Activated naive CD8-positive, alpha-beta T cell treated with anti-CD3 and anti-CD28 coated beads, Interleukin-2, amount 50 U/mL, for 16 hours (primary cell): ENCODE results near the gene KIAA1217.
"Not testable (repeated sequence)": the region's sequence is repeated elsewhere in the genome, so short reads cannot be mapped to it uniquely, and the experiment has no call there.

Experiments used
- DNase-seq: peaks from one replicate; pipeline ENCODE4 v3.0.0-alpha.2; 2020; ENCODE audit warnings: low read depth, low spot score

KIAA1217 gene

DNA sequence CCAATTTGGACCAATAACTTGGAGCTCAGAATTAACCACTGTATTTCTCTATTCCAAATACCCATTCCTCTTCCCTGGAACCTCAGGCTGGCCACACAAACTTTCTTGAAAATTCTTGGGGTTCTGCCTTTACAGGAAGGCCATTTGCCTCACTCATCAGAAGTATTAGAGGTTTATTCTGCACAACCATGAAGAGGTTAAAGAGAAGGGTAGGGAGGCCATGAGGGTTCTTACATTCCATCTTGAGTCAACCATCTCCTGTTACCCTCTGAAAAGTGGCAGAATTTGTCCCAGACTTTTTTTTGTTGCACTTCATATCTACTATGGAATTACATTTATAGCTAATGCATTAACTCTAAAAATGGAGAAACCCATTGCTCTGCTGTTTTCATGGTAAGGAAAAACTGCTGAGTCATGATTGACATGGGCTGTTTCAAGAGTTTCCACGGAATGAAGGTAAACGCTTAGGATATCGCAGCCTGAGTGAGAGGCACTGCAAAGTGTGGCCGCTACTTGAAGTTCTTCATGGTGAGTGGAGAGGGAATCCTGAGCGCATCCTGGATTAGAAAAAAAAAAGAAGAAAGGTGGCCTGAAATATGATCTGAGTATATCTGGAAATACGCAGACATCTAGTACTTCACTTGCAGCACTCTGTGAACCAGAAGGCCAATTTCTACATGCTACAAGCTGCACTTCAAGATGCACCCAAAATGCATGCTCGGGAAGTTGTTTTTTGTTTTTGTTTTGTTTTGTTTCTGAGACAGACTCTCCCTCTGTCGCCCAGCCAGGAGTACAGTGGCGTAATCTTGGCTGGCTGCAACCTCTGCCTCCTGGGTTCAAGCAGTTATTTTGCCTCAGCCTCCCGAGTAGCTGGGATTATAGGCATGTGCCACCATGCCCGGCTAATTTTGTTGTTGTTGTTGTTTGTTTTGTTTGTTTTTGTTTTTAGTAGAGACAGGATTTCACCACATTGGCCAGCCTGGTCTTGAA is 83.7 kb downstream of the KIAA1217 start:
- DNase-seq, result no peak

DNA sequence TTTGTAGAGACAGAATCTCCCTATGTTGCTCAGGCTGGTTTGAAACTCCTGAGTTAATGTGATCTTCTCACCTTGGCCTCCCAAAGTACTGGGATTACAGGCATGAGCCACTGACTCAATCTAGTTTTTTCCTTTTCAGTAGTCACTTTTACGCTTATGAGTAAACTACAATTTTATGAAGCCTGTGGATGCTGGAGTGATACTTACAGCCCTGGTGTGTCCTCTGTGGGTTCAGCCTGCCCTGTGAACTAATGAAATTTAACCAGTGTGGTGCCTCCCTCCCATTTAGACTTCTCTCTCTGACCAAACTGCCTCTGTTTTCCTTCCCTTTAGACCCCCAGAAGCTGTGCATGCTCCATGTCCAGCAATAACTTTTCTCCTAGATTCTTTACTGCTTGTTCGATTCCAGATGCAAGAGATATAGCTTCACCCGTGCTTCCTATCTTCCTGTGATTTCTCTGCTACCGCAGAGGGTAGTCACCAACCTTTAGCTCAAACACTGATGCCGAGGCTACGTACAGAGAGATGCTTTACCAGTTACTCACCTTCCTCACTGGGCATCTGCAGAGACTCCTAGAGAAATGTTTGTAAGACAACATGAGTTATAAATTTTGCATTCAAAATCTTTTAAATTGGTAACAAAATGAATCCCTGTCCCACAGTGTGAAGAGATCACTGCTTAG is 90.8 kb downstream of the KIAA1217 start:
- no peak for DNase-seq

DNA sequence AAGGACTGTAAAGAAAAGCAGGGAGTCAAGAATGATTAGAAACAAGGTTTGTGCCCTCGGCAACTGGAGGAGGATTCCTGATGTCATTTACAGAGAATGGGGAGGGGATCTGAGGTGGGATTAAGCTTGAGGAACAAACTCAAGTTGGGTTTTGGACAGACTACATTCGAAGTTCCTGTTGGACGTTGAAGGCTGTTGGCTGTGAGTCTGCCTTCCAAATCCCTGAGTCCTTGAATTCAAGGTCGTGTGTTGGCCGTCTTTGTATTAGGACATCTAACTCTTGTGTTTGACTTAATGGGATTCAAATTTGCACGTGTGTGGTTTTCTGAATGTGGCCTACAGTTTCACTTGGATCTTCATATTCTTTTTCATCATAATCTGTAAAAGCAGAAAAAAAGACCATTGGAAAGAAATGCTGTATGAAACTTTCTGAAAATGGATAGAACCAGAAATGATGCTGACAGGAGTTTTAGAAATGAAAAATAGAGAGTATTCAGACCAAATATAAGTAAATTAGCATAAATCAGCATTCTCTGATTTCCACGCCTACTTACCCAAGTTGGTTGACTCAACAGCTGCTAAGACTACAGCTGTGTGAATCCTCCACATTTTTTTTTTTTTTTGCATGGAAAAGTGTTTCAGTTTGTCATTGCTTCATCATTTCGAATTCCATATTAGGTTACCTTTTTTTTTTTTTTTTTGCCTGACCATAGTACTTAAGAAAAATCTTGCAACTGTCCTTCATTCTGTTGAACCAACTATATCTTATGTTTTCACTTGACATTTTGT is 94.8 kb downstream of the KIAA1217 start:
- no peak for DNase-seq

DNA sequence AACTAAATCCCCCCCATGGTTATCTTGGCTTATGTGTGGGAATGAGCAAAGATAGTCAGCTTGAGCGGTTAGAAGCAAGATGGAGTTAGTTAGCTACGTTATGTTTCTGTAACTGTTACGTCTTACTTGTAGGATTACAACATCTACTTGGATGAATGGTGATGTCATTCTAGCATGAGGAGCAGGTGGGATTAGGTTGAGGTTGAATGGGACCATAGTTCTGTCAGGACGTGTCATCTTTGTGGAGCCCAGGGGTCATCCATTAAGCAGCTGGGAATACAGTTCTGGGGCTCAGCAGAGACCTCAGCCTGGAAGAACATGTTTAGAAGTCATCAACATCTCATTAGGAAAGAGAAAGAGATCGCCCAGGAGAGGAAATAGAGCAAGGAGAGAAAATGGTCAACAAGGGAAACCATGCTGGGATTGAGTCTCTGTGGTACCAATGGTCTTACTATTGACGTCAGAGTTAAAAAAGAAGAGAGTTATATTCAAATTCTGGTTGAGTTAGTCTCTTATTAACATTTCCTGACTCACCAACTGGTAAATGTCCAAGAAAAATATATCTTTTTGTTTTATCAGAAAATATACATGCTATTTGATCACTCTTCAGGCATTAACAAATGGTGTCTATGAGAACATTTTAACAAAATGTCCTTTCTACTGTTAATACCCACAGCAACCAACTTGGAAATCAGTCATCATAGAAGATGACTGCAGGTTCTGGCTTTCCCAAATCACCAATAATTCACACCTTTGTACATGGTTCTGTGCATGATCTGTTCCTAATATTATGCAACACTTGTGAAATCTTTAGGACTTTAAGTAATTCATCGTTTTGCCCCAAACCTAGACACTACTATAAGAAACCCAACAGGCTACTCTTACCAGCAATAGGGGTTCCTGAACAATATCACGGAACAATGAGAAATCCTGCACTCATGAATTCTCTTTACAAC is 96.9 kb downstream of the KIAA1217 start:
- no peak for DNase-seq

DNA sequence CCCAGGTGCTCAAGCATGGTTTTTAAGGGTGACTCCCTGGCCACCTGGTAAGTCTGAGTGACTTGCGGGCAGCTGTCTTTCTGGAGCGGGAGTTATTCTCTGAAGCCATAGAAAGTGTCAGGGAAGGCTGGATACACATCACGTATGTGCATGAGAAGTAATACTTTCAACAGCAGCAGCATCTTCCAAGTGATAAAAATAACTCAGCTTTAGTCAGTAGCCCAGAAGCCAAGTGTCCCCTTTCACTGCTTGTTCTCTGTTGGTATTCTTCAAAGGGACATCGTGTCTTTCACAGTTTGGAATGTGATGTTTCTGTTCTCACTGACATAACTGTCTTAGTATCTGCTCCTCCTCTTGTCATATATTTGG is 97.6 kb downstream of the KIAA1217 start:
- no peak for DNase-seq

DNA sequence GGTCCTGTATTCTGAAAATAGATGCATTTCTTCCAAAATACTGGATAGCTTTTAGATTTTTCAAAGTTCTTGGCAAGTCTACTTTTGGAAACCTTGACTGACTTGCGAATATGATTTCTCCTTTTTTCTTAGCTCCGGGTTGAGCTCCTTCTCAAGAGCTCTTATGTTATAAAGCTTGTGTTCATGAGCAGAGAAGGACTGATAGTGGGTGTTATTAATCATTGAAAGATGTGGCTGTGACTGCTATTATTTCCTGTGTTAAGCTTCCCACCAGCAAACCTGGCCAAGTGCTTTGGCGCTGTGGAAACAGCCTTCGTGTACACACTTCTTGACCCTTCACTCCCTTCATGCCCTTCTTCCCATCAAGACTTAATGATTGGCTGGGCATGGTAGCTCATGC is 98.2 kb downstream of the KIAA1217 start:
- DNase-seq, result no peak

DNA sequence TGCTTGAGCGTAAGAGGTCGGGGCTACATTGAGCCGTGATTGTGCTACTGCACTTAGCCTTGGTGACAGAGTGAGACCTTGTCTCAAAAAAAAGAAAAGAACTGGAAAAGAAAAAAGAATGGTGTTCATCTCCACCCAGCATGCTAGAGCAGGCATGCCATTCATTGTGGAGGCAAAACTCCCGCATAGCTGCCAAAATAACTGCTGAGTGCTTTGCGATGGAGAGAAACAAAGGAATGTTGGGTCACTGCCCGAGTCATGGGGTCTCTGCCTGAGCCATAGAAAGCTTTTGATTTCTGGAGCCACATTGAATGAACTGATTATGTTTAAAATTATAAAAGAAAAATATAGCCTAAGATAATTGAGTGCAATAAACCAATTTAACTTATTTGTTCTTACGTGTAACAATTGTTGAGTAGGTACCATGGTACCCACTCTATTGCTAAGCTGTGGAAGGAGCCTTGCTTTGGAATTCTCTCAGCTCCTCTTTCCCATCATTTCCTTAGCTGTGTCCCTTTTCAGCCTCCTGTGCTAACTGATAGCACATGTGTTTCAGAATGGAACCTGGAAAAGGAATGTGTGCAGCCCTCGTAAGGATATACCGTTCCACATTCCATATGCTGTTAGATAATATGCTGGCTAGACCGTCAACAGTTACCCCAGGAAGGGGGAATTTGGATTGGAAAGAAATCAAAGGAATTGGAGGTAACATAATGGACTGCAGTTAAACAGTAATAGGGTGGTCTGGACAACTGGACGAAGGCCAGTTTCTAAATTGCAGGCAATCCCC is 99.0 kb downstream of the KIAA1217 start:
- DNase-seq, result no peak

DNA sequence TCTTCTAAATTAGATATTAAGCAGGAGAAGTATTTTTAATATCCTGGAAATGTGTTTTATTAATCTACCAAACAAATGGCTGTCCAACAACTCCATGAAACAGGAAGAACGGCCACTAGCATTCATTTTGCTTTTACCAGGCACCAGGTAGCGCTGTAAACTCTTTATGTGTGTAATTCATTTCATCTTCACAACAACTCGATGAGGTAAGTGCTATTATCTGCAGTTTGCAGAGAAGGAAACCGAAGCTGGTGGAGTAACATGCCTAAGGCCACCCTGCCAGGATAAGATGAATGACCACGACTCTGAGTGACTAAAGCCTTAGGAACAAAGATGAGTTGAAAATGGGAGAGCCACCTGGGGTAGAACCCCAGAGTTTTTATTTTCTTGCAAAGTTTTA is 101.2 kb downstream of the KIAA1217 start:
- no peak for DNase-seq

DNA sequence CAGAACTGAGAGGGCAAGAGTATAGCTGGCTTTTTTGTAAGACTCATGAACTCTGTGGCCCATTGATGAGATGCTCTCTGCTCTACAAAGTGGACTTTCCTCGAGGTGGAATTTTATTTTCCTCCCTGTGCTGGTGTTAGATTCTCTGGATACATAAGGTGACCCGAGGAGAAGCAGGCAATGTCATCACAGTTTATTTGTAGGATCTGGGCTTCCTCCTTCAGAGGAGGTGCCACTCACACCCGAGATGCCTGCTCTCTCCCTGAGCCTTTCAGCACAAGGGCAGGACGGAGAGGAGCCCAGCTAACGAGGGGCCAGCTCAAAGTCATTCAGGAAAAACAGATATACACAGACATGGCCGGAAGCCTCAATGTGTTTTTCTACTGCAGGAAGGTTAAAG is 103.0 kb downstream of the KIAA1217 start:
- DNase-seq, result no peak

DNA sequence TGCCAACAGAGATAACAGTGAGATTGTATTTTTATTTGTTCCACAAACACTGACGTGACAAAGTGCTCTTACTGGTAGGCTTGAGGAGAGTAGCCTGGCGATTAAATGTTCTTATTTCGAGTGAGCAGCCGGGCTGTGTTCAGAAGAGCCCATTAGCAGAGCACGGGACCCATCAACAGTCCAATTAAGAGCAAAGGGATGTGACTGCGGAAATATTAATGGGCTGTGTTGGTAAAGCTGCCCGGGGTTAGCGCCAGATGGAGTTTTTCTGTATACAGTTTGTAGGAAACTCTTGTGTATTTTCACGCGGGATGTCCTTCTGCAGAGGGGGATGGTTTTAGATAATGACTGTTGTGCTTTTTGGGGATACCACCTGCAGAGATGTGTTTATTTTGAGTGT is 104.3 kb downstream of the KIAA1217 start:
- no peak for DNase-seq

DNA sequence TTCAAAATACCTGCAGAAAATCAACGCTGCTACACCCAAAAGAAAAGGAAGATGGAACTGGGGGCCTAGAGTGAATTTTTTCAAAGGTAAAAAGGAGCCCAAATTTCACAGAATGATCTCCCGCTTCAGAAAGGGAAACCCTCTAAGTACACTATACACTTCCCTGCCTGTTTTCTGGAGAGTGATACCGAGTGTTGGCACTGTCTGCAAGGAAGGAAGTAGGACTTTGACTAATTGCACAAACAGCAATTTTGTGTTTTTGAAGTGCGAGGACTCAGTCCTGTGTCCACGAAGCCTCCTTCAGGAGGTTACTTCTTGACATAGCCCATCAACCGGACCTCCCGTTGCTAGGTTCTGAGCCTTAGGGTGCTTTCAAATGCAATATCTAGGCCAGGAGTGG is 106.3 kb downstream of the KIAA1217 start:
- DNase-seq, result no peak

DNA sequence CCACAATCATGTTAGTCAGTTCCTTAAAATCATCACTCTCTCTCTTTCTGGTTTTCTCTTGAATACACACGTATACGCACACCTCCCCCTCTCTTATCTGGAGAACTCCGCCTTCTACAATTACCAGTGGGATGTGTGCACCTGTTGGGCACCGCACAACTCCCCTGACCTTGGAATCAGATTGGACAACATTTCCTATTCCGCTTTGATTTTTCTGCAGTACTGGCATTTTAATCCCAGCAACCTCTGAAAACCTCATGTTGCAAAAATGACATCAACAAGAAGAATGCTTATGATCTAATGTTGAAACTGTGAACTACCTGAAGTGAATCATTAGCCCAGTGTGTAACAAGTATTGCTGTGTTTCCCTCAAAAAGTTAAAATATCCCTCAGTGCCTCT is 109.6 kb downstream of the KIAA1217 start:
- no peak for DNase-seq

DNA sequence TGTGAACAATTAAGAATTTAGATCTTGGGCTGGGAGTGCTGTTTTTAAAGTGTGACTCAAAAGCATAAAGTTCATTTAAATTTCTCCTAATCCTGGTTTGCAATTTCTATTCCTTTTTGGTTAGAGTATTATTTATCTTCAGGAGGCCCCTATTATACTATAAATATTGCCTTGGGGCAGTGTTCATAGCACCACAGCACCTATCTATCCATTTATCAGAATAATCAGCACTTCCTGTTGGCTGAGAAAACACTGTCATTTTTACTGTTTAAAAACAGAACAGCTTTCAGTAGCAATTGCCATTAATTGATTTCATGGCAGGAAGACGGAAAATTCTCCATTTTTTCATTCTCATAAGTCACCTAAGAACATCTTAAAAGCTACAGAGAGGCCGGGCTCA is 111.4 kb downstream of the KIAA1217 start:
- no peak for DNase-seq

DNA sequence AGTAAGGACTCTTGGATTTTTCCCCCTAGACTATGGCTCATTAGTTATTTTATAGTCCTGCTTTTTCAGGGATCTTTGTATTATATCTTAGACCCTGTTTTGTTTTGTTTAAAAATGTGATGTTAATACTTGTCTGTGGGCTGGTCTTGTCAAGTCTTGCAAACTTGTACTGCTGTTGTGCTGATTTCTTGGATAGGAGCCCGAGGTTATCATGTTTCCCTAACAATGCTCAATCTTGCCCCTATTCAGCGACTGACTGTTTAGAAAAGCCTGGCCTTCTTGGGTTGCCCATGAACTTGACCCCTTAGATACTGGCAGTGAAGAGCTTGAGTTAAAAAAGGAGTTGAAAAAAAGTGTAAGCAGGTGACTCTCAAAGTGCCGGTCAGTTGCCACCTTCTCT is 115.7 kb downstream of the KIAA1217 start:
- DNase-seq, result no peak

DNA sequence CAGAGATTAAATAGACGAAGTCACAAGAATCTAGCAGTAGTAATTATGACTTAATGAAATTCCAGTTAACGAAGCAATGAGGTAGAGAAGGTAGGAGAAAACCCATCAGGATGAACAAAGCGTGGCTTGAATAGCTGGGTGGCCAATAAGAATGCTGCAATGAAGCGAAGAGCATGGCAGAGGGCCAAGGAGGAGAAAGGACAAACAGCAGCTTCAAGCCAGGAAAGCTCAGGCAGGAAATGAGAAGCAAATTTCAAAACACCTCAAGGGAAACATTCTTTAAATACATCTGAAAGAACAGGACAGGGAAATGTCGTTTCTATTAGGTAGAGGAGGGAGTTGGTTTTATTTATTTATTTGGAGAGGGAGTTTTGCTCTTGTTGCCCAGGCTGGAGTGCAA is 122.5 kb downstream of the KIAA1217 start:
- no peak for DNase-seq

DNA sequence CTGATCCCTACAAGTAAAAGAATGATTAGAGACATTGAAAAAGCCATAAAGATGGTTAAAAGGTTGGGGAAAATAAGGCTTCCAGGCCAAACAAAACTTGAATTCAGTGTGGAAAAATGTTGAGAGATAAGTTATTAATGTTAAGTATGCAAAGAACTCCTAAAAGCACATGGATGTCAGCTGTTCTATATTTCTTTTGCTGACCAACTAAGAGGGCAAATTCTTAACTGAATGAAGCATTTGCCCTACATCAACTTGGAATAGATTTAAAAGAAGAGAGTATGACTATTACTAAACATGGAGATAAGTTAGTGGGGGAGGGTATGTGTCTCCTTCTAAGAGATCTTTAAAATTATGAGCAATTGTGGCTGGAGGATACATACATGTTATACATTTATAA is 124.8 kb downstream of the KIAA1217 start:
- no peak for DNase-seq

DNA sequence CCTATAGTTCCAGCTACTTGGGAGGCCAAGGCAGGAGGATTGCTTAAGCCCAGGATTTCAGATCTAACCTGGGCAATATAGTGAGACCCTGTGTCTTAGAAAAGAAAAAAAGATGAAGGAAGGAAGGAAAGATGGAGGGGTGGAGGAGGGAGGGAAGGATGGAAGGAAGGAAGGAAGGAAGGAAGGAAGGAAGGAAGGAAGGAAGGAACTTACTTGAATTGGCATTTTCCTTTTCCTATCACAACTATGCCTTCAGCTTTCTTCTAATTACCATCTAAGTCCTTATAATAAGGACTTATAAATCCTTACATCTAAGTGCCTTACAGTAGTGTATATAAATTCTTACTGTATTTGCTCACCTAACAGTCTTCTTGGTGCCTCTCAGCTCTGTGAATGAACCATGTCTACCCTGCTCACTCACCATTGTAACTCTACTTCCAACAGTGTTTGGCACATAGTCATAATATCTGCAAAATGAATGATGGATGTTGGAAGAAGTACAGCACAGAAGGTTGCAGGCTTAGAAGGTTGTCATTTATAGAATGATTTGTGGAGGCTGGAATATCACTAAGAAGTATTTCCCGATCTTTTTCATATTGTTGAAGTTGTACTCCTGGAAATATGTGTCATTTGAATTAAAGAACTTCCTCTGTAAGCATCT is 125.5 kb downstream of the KIAA1217 start:
- no peak for DNase-seq

DNA sequence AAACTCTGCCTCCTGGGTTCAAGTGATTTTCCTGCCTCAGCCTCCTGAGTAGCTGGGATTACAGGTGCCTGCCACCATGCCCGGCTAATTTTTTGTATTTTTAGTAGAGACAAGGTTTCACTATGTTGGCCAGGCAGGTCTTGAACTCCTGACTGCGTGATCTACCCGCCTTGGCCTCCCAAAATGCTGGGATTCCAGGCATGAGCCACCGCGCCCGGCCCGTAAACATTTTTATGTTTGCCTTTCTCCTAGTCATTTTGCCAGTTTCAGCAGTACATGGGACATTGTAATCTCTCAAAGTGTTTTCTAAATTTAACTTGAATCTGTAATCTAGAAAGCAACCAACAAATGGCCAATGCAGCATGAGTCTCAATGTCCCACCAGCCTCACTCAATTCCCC is 128.8 kb downstream of the KIAA1217 start:
- DNase-seq, result not testable (repeated sequence)

DNA sequence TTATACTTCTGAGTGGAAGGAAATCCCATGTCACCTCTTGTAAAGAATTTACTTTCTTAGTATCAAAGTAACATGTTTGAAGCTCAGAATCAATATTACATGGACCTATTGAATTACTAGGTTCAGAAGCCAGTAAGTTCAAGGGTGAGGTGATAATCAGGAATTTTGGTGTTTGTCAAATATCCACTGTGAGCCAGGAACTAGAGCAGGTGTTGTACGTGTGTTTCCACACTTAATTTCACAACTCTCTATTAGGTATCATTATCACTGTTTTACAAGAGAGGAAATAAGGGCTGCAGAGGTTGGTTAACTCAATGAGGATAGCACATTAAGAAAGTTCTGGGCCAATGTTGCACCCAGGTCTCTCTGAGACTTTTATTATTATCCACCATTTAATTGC is 130.4 kb downstream of the KIAA1217 start:
- no peak for DNase-seq

DNA sequence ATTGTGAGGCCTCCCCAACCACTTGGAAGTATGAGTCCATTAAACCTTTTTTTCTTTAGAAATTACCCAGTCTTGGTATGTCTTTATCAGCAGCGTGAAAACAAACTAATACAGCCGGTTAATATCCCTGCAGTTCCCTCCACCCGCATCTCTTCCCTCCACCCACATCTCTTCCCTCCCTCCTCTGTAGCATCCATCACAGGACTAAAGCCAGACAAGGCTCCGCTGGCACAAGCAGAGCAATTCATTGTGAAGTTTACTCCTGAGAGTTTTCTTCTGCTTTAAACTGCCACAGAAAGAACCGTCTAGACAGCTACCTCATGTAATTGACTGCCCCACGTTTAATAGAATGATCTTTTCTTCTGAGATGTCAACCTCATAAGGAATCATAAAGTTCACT is 131.5 kb downstream of the KIAA1217 start:
- no peak for DNase-seq
